Measurements from ENCODE around the gene GFRA4.

DNA sequence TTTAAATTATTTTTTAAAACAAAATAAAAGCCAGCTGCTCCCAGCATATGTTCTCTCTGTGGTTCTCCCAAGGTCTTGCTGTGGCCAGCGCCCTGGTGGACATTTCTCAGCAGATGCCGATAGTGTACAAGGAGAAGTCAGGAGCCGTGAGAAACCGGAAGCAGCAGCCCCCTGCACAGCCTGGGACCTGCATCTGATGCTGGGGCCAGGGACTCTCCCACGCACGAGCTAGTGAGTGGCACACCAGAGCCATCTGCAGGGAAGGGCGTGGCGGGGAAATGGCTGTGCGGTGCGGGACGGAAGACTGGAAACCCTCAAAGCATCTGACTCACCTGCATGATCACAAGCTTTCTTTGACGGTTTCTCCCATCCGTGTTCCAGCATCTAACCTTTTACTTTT, 16.5 kb downstream of the GFRA4 start:
- TF ChIP-seq CTCF (IDR thresholded peaks at IDR 0.05 in 4 of 5, conservative IDR thresholded peaks at IDR 0.05 in 1 of 5) (no peak), POLR2A (IDR thresholded peaks at IDR 0.05) (no peak)
